Measurements from ENCODE around the gene TM2D1. TPM values are rescaled to one million over a fixed set of nuclear protein-coding genes. Genes with fewer than 3 reads are reported as not detected.

The TM2D1 gene
- total RNA-seq, 1 experiment from 2014 or later, result 45.8 TPM

- H3K9me3 Mint-ChIP-seq (ENCODE audit: low read depth, unreplicated experiment), result no peaks in the 10 kb centered on the region
- CTCF ChIA-PET, result no interaction called here
Measured at GRCh38 chr1:61670016-61670415, 54.9 kb downstream of the TM2D1 start.

DNA sequence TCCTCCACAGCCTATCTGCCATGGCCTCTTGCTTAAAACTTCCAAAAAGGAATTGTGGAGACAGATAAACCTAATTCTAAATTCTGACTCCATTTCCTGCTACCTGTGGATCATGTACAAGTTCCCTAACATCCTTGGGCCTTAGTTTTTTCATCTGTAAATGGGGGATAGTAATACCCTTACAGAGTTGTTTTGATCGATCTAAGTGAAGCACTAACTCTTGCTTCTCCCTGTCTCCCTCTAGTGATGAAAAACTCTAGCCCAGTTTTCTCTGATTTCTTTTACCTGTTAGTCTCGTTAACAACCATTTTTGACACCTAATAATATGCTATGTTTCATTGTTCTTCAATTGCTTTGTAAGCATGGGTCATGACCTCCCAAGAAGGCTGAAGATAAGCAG is 65.9 kb downstream of the TM2D1 start:
- no peaks in the 10 kb centered on the region for H3K9me3 Mint-ChIP-seq (ENCODE audit: low read depth, unreplicated experiment)
- BruUV-seq (replicated peaks), result no TSS peak
- no peaks in the 10 kb centered on the region for H3K27me3 Mint-ChIP-seq (ENCODE audit: unreplicated experiment)
- TF ChIP-seq, protein P1, sequence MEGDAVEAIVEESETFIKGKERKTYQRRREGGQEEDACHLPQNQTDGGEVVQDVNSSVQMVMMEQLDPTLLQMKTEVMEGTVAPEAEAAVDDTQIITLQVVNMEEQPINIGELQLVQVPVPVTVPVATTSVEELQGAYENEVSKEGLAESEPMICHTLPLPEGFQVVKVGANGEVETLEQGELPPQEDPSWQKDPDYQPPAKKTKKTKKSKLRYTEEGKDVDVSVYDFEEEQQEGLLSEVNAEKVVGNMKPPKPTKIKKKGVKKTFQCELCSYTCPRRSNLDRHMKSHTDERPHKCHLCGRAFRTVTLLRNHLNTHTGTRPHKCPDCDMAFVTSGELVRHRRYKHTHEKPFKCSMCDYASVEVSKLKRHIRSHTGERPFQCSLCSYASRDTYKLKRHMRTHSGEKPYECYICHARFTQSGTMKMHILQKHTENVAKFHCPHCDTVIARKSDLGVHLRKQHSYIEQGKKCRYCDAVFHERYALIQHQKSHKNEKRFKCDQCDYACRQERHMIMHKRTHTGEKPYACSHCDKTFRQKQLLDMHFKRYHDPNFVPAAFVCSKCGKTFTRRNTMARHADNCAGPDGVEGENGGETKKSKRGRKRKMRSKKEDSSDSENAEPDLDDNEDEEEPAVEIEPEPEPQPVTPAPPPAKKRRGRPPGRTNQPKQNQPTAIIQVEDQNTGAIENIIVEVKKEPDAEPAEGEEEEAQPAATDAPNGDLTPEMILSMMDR (IDR thresholded peaks at IDR 0.05; ENCODE audit: unreplicated experiment), result peak; percentile 18
- H3K4me3 Mint-ChIP-seq (ENCODE audit: low read depth, unreplicated experiment), result no peak overlapping the region
- intact Hi-C loops (cut with micrococcal nuclease; ENCODE audit: unreplicated experiment), result no loop called here
- CTCF ChIA-PET, result no interaction called here
- no peak overlapping the region for H3K27ac Mint-ChIP-seq (ENCODE audit: unreplicated experiment)
- peaks cover 6% of the 10 kb centered on the region for H3K36me3 Mint-ChIP-seq (ENCODE audit: insufficient read depth, unreplicated experiment)
- no peak for DNase-seq
- H3K4me1 Mint-ChIP-seq (ENCODE audit: low read depth, unreplicated experiment), result no peaks in the 10 kb centered on the region

More at GRCh38 chr1:61670016-61670415, 54.9 kb downstream of the TM2D1 start:
- H3K36me3 Mint-ChIP-seq (ENCODE audit: insufficient read depth, unreplicated experiment), result no peaks in the 10 kb centered on the region
- TF ChIP-seq, protein P1 (IDR thresholded peaks at IDR 0.05; ENCODE audit: unreplicated experiment), result no peak
- no peaks in the 10 kb centered on the region for H3K27me3 Mint-ChIP-seq (ENCODE audit: unreplicated experiment)
- H3K27ac Mint-ChIP-seq (ENCODE audit: unreplicated experiment), result no peak overlapping the region
- intact Hi-C loops (cut with micrococcal nuclease; ENCODE audit: unreplicated experiment), result no loop called here
- H3K4me1 Mint-ChIP-seq (ENCODE audit: low read depth, unreplicated experiment), result peaks cover under 1% of the 10 kb centered on the region
- no TSS peak for BruUV-seq (replicated peaks)
- H3K4me3 Mint-ChIP-seq (ENCODE audit: low read depth, unreplicated experiment), result no peak overlapping the region
- DNase-seq, result no peak

- no peak overlapping the region for H3K4me3 Mint-ChIP-seq (ENCODE audit: low read depth, unreplicated experiment)
- TF ChIP-seq, protein P1 (IDR thresholded peaks at IDR 0.05; ENCODE audit: unreplicated experiment), result no peak
- BruUV-seq (replicated peaks), result no TSS peak
- CTCF ChIA-PET, result interaction anchor here (0.7 kb wide), 1 partner anchor 11 kb away, joined by 6 read pairs; no protein-coding TSS in a partner anchor
- no peaks in the 10 kb centered on the region for H3K4me1 Mint-ChIP-seq (ENCODE audit: low read depth, unreplicated experiment)
- no peaks in the 10 kb centered on the region for H3K27me3 Mint-ChIP-seq (ENCODE audit: unreplicated experiment)
- H3K9me3 Mint-ChIP-seq (ENCODE audit: low read depth, unreplicated experiment), result no peaks in the 10 kb centered on the region
- no peak for DNase-seq
- no peaks in the 10 kb centered on the region for H3K36me3 Mint-ChIP-seq (ENCODE audit: insufficient read depth, unreplicated experiment)
- H3K27ac Mint-ChIP-seq (ENCODE audit: unreplicated experiment), result no peak overlapping the region
- intact Hi-C loops (cut with micrococcal nuclease; ENCODE audit: unreplicated experiment), result no loop called here
Measured at GRCh38 chr1:61655453-61655852, 69.5 kb downstream of the TM2D1 start.

DNA sequence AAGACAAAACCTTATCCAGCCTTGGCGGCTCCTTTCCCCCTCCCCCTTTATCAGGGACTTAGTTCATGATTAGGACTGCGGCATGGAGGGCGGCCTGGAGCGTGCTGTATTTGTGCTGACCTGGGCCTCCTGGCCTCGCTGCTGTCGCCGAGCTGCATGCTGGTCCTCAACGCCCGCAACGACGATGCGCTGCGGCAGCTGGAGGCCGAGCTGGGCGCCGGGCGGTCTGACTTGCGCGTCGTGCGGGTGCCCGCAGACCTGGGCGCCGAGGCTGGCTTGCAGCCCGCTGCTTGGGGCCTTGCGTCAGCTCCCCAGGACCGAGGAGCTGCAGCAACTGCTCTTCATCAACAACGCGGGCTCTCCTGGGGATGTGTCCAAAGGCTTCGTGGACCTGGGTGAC is 70.9 kb downstream of the TM2D1 start:
- H3K36me3 Mint-ChIP-seq (ENCODE audit: insufficient read depth, unreplicated experiment), result no peaks in the 10 kb centered on the region
- TF ChIP-seq, protein P1 (IDR thresholded peaks at IDR 0.05; ENCODE audit: unreplicated experiment), result no peak
- intact Hi-C loops (cut with micrococcal nuclease; ENCODE audit: unreplicated experiment), result no loop called here
- CTCF ChIA-PET, result no interaction called here
- no peak overlapping the region for H3K4me3 Mint-ChIP-seq (ENCODE audit: low read depth, unreplicated experiment)
- H3K27ac Mint-ChIP-seq (ENCODE audit: unreplicated experiment), result no peak overlapping the region
- H3K27me3 Mint-ChIP-seq (ENCODE audit: unreplicated experiment), result no peaks in the 10 kb centered on the region
- H3K9me3 Mint-ChIP-seq (ENCODE audit: low read depth, unreplicated experiment), result no peaks in the 10 kb centered on the region
- BruUV-seq (replicated peaks), result no TSS peak
- no peaks in the 10 kb centered on the region for H3K4me1 Mint-ChIP-seq (ENCODE audit: low read depth, unreplicated experiment)
- no peak for DNase-seq

Data from Calu3 (cell line).